Lung (tissue), 12 donors: ENCODE measurements around the gene TMEM128. TPM values are rescaled to one million over a fixed set of nuclear protein-coding genes. Genes with fewer than 3 reads are reported as not detected.

Experiments used
- ATAC-seq: fragments of 200-7000 bp; cut with Tn5 transposase; one replicate; pipeline ENCODE4 v1.9.1; 2020; ENCODE audit warnings: moderate number of reproducible peaks; ENCODE audit not compliant: insufficient read depth, low FRiP score
- DNase-seq, 3 donors: peaks; one replicate each; pipeline ENCODE4 v3.0.0-alpha.2; 2013 to 2017
- H3K27ac ChIP-seq, 2 donors: one replicate each; pipeline ENCODE4 v1.5.1; 2013; ENCODE audit warnings: mild to moderate bottlenecking in 2 of 2, moderate library complexity in 2 of 2, control low read depth in 1 of 2, inconsistent platforms in 1 of 2, low read depth in 1 of 2, low read length in 1 of 2
- H3K27me3 ChIP-seq, 3 donors: one replicate each; pipeline ENCODE4 v1.5.1; 2013; ENCODE audit warnings: low read length in 2 of 3; ENCODE audit not compliant: control insufficient read depth in 3 of 3, insufficient read depth in 3 of 3
- H3K36me3 ChIP-seq, 4 donors: one replicate each; pipeline ENCODE4 v1.5.1; 2013; ENCODE audit warnings: low read length in 4 of 4, mild to moderate bottlenecking in 1 of 4, moderate library complexity in 1 of 4; ENCODE audit not compliant: control insufficient read depth in 4 of 4, insufficient read depth in 4 of 4
- H3K4me1 ChIP-seq, 5 donors: one replicate each; pipeline ENCODE4 v1.5.1; 2013; ENCODE audit warnings: low read length in 5 of 5, mild to moderate bottlenecking in 2 of 5, moderate library complexity in 1 of 5; ENCODE audit not compliant: control insufficient read depth in 5 of 5, insufficient read depth in 5 of 5
- H3K4me3 ChIP-seq: one replicate; pipeline ENCODE4 v1.5.1; 2013; ENCODE audit warnings: mild to moderate bottlenecking, control low read depth, moderate library complexity
- H3K9ac ChIP-seq, 2 donors: one replicate each; pipeline ENCODE4 v1.5.1; 2013; ENCODE audit warnings: low read length in 2 of 2, control low read depth in 1 of 2; ENCODE audit not compliant: insufficient read depth in 1 of 2
- H3K9me3 ChIP-seq, 4 donors: one replicate each; pipeline ENCODE4 v1.5.1; 2013; ENCODE audit warnings: low read length in 3 of 4, mild to moderate bottlenecking in 1 of 4, moderate library complexity in 1 of 4; ENCODE audit not compliant: control insufficient read depth in 4 of 4, insufficient read depth in 3 of 4
- CTCF ChIP-seq: IDR thresholded peaks from 2 replicates; pipeline ENCODE4 v1.5.1; 2012; ENCODE audit warnings: mild to moderate bottlenecking; ENCODE audit errors: control extremely low read depth, extremely low read depth
- WGBS, 2 donors: extraction: QIAGEN DNeasy Blood & Tissue Kit; methylation state at CpG; one replicate each; pipeline ENCODE4 v1.1.7; 2013; 5-methylcytosine and 5-hydroxymethylcytosine counted together
- polyA plus RNA-seq, 2 donors: library from polyadenylated mRNA; stranded (reverse); fragments of 200-250 nt; gene quantifications; one replicate each; pipeline ENCODE4 v1.2.1, GENCODE V29; 2013
- total RNA-seq, 2 donors: library from RNA; depleted of rRNA in 1 of 2; stranded (reverse); fragments of >200 nt in 1 of 2; gene quantifications; one replicate each; pipeline ENCODE4 v1.2.1, GENCODE V29; 2014 to 2021
- donor health status: control.
- donor health status: control.
- donor health status: Bipolar disorder and iron deficiency.
- donor health status: healthy.
- donor health status: DM: yes; HTN: yes; CAD: no.

The TMEM128 gene
- total and polyA plus RNA-seq, 4 donors: 27.5 to 31.3 (median 29.2) TPM

GRCh38 chr4:4269856-4270255 lies 21.8 kb upstream of the TMEM128 start:
- Histone ChIP-seq H3K9ac (no peak overlapping the region), H3K4me3 (no peak overlapping the region), H3K27ac (peak overlapping the region in 1 of 2 donors; percentile 26), H3K4me1 (no peaks in the 10 kb centered on the region), H3K9me3 (no peaks in the 10 kb centered on the region), H3K27me3 (no peaks in the 10 kb centered on the region), H3K36me3 (peaks cover 19 to 28% (median 23%) of the 10 kb centered on the region in 4 donors)
- TF ChIP-seq CTCF: no peak
- ATAC-seq: peak; percentile 49
- WGBS, 2 donors: 75 to 81% methylated on average over 4 of the region's 4 CpGs
- DNase-seq: no peak

DNA sequence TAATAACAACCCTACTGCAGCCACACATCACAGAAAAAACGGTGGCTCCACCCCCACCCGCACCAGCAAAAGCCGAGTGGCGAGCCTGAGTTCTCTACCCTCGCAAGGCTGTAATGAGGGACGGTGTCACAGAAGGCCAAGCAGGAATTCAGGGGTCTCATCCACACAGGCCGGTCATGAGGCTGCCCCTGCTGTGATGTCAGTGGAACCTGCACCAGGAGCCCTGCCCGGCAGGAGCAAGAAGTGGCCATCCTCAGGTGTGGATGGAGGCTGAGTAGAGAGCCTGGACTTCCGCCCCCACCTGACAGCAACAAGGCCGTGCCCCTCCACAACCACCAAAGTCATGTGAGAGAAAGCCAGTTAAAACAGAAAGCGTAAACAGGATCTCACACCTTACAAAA lies 21.3 kb upstream of the TMEM128 start:
- Histone ChIP-seq H3K36me3 (peaks cover 16 to 28% (median 22%) of the 10 kb centered on the region in 4 donors), H3K4me3 (no peak overlapping the region), H3K4me1 (no peaks in the 10 kb centered on the region), H3K9ac (no peak overlapping the region), H3K27me3 (no peaks in the 10 kb centered on the region), H3K27ac (peak overlapping the region in 1 of 2 donors; percentile 57), H3K9me3 (no peaks in the 10 kb centered on the region)
- ATAC-seq: no peak
- no peak for DNase-seq
- 84 to 88% methylated on average over 11 of the region's 11 CpGs for WGBS, 2 donors
- TF ChIP-seq CTCF: no peak

DNA sequence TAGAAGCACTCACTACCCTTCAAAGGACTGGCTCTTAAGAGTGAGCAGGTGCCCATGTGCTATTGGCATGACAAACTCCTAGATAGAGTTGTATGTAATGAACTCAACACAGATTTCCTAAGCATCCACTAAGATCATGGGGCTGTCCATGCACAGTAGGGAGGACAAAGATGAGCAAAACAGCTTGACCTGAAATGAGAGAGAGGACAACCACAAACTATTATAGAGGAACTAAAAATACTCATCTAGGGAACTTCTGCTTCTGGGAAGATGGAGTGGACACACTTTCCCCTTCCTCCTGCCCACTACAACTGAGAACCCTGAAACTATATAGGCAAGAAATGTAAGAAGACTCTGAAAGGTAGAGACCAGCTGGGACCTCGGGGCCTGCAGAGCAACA lies 20.8 kb upstream of the TMEM128 start:
- Histone ChIP-seq H3K4me3 (no peak overlapping the region), H3K36me3 (peaks cover 14 to 25% (median 21%) of the 10 kb centered on the region in 4 donors), H3K4me1 (no peaks in the 10 kb centered on the region), H3K27ac (peak overlapping the region in 1 of 2 donors; percentile 57), H3K9ac (no peak overlapping the region), H3K27me3 (no peaks in the 10 kb centered on the region), H3K9me3 (no peaks in the 10 kb centered on the region)
- 76 to 94% methylated on average over 1 of the region's 1 CpG for WGBS, 2 donors
- peak; percentile 53 for ATAC-seq
- no peak for TF ChIP-seq CTCF
- no peak for DNase-seq

GRCh38 chr4:4267981-4268380 lies 20.0 kb upstream of the TMEM128 start:
- DNase-seq (no peak), ATAC-seq (no peak)
- 77 to 90% methylated on average over 5 of the region's 5 CpGs for WGBS, 2 donors
- Histone ChIP-seq H3K27ac (no peak overlapping the region), H3K9ac (no peak overlapping the region), H3K9me3 (no peaks in the 10 kb centered on the region), H3K27me3 (no peaks in the 10 kb centered on the region), H3K36me3 (peaks cover 14 to 19% (median 16%) of the 10 kb centered on the region in 4 donors), H3K4me1 (no peaks in the 10 kb centered on the region), H3K4me3 (no peak overlapping the region)
- TF ChIP-seq CTCF: no peak
